ENCODE data around the gene SLC6A6.

The SLC6A6 gene

DNA sequence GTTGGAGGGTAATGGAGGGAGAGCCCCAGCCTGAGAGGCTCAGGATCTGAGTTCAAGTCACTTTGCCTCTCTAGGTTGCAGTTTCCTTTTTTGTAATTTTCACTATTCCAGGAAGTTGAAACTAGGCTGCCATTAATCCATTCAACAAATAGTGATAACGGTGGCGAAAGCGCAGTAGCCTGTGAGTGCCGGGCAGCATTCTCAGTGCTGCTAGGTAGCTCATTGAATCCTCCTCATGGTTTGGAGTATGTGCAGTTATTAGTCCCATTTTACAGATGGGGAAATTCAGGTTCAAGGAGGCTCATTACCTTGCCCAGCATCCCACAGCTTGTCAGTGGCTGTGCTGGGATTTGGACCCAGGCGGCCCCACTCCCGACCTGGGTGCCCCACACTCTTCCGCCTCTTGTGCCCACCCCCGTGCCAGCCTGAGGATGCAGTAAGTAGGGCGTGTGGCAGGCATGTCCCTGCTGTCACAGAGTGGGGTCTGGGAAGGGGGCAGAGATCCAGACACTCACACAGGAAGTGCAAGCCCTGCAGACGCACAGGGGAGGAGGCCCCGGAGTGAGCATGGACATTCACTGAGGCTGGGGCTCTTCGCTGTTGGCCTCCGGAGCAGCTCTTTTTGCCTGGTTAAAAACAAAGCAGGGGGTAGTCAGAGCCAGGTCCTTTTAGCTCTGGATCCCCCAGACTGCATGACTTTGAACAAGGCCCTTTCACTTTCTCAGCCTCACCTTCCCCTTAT lies 58.8 kb downstream of the SLC6A6 start:
- FAIRE-seq (no peak), DNase-seq (ENCODE audit: insufficient read length, low spot score) (no peak)
- TF ChIP-seq SPI1 (IDR thresholded peaks at IDR 0.05; ENCODE audit: low read depth, low read length): no peak
- TF ChIP-seq TAF1 (IDR thresholded peaks at IDR 0.05; ENCODE audit: low read depth, low read length): no peak
- no peak for TF ChIP-seq PAX5 (IDR thresholded peaks at IDR 0.05; ENCODE audit: insufficient read depth, low read length, severe bottlenecking)
- TF ChIP-seq POU2F2 (IDR thresholded peaks at IDR 0.05; ENCODE audit: low read depth, low read length): no peak
- no peak for TF ChIP-seq POLR2AphosphoS5 (IDR thresholded peaks at IDR 0.05; ENCODE audit: low read depth, low read length)
- TF ChIP-seq POLR2A (IDR thresholded peaks at IDR 0.05; ENCODE audit: low read depth, low read length): no peak

- FAIRE-seq (no peak), DNase-seq (ENCODE audit: insufficient read length, low spot score) (peak; percentile 55)
Measured at GRCh38 chr3:14461748-14462324, 59.4 kb downstream of the SLC6A6 start.

GRCh38 chr3:14462738-14463137 lies 60.3 kb downstream of the SLC6A6 start:
- DNase-seq (ENCODE audit: insufficient read length, low spot score) (no peak), FAIRE-seq (no peak)
- TF ChIP-seq POLR2AphosphoS5 (IDR thresholded peaks at IDR 0.05; ENCODE audit: low read depth, low read length) (no peak), POLR2A (IDR thresholded peaks at IDR 0.05; ENCODE audit: low read depth, low read length) (no peak), TAF1 (IDR thresholded peaks at IDR 0.05; ENCODE audit: low read depth, low read length) (no peak), SPI1 (IDR thresholded peaks at IDR 0.05; ENCODE audit: low read depth, low read length) (no peak), POU2F2 (IDR thresholded peaks at IDR 0.05; ENCODE audit: low read depth, low read length) (no peak), PAX5 (IDR thresholded peaks at IDR 0.05; ENCODE audit: insufficient read depth, low read length, severe bottlenecking) (no peak)

More at GRCh38 chr3:14461748-14462324, 59.4 kb downstream of the SLC6A6 start:
- TF ChIP-seq POLR2AphosphoS5 (IDR thresholded peaks at IDR 0.05; ENCODE audit: low read depth, low read length) (no peak), SPI1 (IDR thresholded peaks at IDR 0.05; ENCODE audit: low read depth, low read length) (no peak), POU2F2 (IDR thresholded peaks at IDR 0.05; ENCODE audit: low read depth, low read length) (no peak), PAX5 (IDR thresholded peaks at IDR 0.05; ENCODE audit: insufficient read depth, low read length, severe bottlenecking) (no peak), TAF1 (IDR thresholded peaks at IDR 0.05; ENCODE audit: low read depth, low read length) (no peak), POLR2A (IDR thresholded peaks at IDR 0.05; ENCODE audit: low read depth, low read length) (no peak)

GRCh38 chr3:14463330-14464140 lies 61.1 kb downstream of the SLC6A6 start:
- TF ChIP-seq SPI1 (IDR thresholded peaks at IDR 0.05; ENCODE audit: low read depth, low read length) (no peak), POLR2AphosphoS5 (IDR thresholded peaks at IDR 0.05; ENCODE audit: low read depth, low read length) (no peak), POLR2A (IDR thresholded peaks at IDR 0.05; ENCODE audit: low read depth, low read length) (no peak)
- FAIRE-seq (no peak), DNase-seq (ENCODE audit: insufficient read length, low spot score) (no peak)

DNA sequence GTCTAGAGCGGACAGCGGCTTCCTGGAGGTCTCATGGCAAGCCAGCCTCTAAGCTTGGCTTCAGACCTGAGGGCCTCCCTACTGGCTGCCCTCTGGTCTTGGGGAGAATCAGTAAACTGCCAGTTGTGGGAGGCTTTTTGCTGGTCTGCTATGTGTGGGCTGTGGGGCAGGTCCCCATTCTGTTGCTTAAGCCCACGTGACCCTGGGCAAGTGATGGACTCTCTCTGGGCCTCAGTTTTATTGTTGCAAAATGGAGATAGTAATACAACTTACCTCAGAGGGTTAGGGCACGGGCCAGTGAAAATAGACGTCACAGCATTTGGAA lies 61.7 kb downstream of the SLC6A6 start:
- no peak for DNase-seq (ENCODE audit: insufficient read length, low spot score)
- no peak for FAIRE-seq
- TF ChIP-seq POLR2A (IDR thresholded peaks at IDR 0.05; ENCODE audit: low read depth, low read length): no peak
- no peak for TF ChIP-seq POU2F2 (IDR thresholded peaks at IDR 0.05; ENCODE audit: low read depth, low read length)
- TF ChIP-seq PAX5 (IDR thresholded peaks at IDR 0.05; ENCODE audit: insufficient read depth, low read length, severe bottlenecking): no peak
- no peak for TF ChIP-seq TAF1 (IDR thresholded peaks at IDR 0.05; ENCODE audit: low read depth, low read length)

GRCh38 chr3:14464521-14464920 lies 62.1 kb downstream of the SLC6A6 start:
- no peak for FAIRE-seq
- no peak for TF ChIP-seq POLR2A (IDR thresholded peaks at IDR 0.05; ENCODE audit: low read depth, low read length)
- DNase-seq (ENCODE audit: insufficient read length, low spot score): no peak

GRCh38 chr3:14465425-14465824 lies 63.0 kb downstream of the SLC6A6 start:
- TF ChIP-seq POLR2A (IDR thresholded peaks at IDR 0.05; ENCODE audit: low read depth, low read length) (no peak), SPI1 (IDR thresholded peaks at IDR 0.05; ENCODE audit: low read depth, low read length) (no peak), POLR2AphosphoS5 (IDR thresholded peaks at IDR 0.05; ENCODE audit: low read depth, low read length) (no peak), TAF1 (IDR thresholded peaks at IDR 0.05; ENCODE audit: low read depth, low read length) (no peak), POU2F2 (IDR thresholded peaks at IDR 0.05; ENCODE audit: low read depth, low read length) (no peak), PAX5 (IDR thresholded peaks at IDR 0.05; ENCODE audit: insufficient read depth, low read length, severe bottlenecking) (no peak)
- DNase-seq (ENCODE audit: insufficient read length, low spot score): no peak
- no peak for FAIRE-seq

GRCh38 chr3:14466179-14466903 lies 63.9 kb downstream of the SLC6A6 start:
- DNase-seq (ENCODE audit: insufficient read length, low spot score): no peak
- no peak for FAIRE-seq
- TF ChIP-seq TAF1 (IDR thresholded peaks at IDR 0.05; ENCODE audit: low read depth, low read length) (no peak), POU2F2 (IDR thresholded peaks at IDR 0.05; ENCODE audit: low read depth, low read length) (no peak), POLR2A (IDR thresholded peaks at IDR 0.05; ENCODE audit: low read depth, low read length) (no peak), PAX5 (IDR thresholded peaks at IDR 0.05; ENCODE audit: insufficient read depth, low read length, severe bottlenecking) (no peak), POLR2AphosphoS5 (IDR thresholded peaks at IDR 0.05; ENCODE audit: low read depth, low read length) (no peak)

DNA sequence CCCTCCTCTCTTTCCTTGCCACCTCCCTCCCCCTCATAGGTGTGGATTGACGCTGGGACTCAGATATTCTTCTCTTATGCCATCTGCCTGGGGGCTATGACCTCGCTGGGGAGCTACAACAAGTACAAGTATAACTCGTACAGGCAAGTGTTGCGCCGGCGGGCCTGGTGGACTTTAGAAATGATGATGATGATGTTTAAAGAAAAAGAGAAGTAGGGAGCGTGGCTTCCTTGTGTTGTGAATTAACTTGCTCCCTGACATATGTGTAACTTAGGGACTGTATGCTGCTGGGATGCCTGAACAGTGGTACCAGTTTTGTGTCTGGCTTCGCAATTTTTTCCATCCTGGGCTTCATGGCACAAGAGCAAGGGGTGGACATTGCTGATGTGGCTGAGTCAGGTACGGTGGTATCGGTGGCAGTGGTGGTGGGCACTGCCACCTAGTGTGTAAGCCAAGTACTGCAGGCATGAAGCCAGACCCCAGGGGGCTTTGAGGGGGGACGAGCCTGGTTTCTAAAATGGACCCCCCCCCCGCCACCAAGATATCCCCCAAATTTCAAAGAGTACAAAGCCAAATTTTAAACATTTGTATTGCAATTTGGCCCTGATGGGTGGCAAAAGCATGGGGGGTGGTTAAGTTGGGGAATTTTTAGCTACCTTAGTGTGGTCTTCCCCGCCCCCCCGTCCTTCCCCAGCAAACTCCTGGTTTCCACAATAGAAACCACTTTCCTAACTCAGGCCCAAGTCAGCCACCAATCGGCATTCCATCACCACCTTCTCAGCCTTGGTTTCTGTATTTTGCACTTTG lies 65.6 kb downstream of the SLC6A6 start:
- peak; percentile 93 for FAIRE-seq
- DNase-seq (ENCODE audit: insufficient read length, low spot score): peak; percentile 81
- TF ChIP-seq POLR2A (IDR thresholded peaks at IDR 0.05; ENCODE audit: low read depth, low read length) (no peak), SPI1 (IDR thresholded peaks at IDR 0.05; ENCODE audit: low read depth, low read length) (no peak), PAX5 (IDR thresholded peaks at IDR 0.05; ENCODE audit: insufficient read depth, low read length, severe bottlenecking) (no peak), TAF1 (IDR thresholded peaks at IDR 0.05; ENCODE audit: low read depth, low read length) (no peak), POLR2AphosphoS5 (IDR thresholded peaks at IDR 0.05; ENCODE audit: low read depth, low read length) (no peak)
